IMR-90 (cell line): ENCODE data around the gene KAZN. TPM values are rescaled to one million over a fixed set of nuclear protein-coding genes. Genes with fewer than 3 reads are reported as not detected.

ENCODE experiments used
- ATAC-seq: fragments of 200-7000 bp; cut with Tn5 transposase; 2 replicates; pipeline ENCODE4 v1.9.1; 2020; ENCODE audit warnings: low read depth, mild to moderate bottlenecking, moderate library complexity
- BruUV-seq: library from RNA; stranded (reverse); fragments of 400-500 nt; replicated peaks from 2 replicates; lab custom pipeline; 2021; lab: Mats Ljungman, UMichigan
- CTCF ChIA-PET: fragments of 300-600 bp; formaldehyde crosslinking; extraction: SDS; loops from one replicate; lab custom pipeline; 2021; ENCODE audit warnings: antibody characterized with exemption; lab: Yijun Ruan, JAX
- POLR2A ChIA-PET: fragments of 300-600 bp; sonication (Branson Sonifier 250); formaldehyde crosslinking; loops from one replicate; lab custom pipeline; 2022; ENCODE audit warnings: antibody characterized with exemption; ENCODE audit not compliant: unreplicated experiment; lab: Charles Lee
- DNase-seq: peaks from one replicate; pipeline ENCODE4 v3.0.0; 2013
- H2AFZ ChIP-seq: replicated peaks from 2 replicates; pipeline ENCODE3; 2013; ENCODE audit warnings: low read length, mild to moderate bottlenecking; ENCODE audit not compliant: poor library complexity
- H2AK5ac ChIP-seq: 2 replicates; pipeline ENCODE4 v1.6.1; 2013; ENCODE audit warnings: low read depth, low read length, inconsistent platforms
- H2AK9ac ChIP-seq: replicated peaks from 2 replicates; pipeline ENCODE3; 2013; ENCODE audit warnings: mild to moderate bottlenecking, low read depth, low read length, moderate library complexity; ENCODE audit not compliant: poor library complexity
- H2BK120ac ChIP-seq: 2 replicates; pipeline ENCODE4 v1.6.1; 2013; ENCODE audit warnings: low read depth, low read length, inconsistent platforms
- H2BK15ac ChIP-seq: 3 replicates; pipeline ENCODE4 v1.6.1; 2013; ENCODE audit warnings: low read depth, low read length, inconsistent platforms
- H2BK20ac ChIP-seq: 2 replicates; pipeline ENCODE4 v1.6.1; 2013; ENCODE audit warnings: low read depth, mild to moderate bottlenecking, inconsistent platforms, low read length, moderate library complexity
- H2BK5ac ChIP-seq: 2 replicates; pipeline ENCODE4 v1.6.1; 2013; ENCODE audit warnings: mild to moderate bottlenecking, low read depth, low read length, inconsistent platforms; ENCODE audit not compliant: poor library complexity, severe bottlenecking
- H3K14ac ChIP-seq: replicated peaks from 2 replicates; pipeline ENCODE4 v1.6.1; 2013; ENCODE audit warnings: low read depth, low read length, inconsistent platforms
- H3K18ac ChIP-seq: 2 replicates; pipeline ENCODE4 v1.6.1; 2013; ENCODE audit warnings: low read depth, low read length, control low read depth
- H3K23ac ChIP-seq: 2 replicates; pipeline ENCODE4 v1.6.1; 2013; ENCODE audit warnings: low read depth, low read length, inconsistent platforms
- H3K27ac ChIP-seq: 2 replicates; pipeline ENCODE4 v1.5.1; 2013; ENCODE audit warnings: mild to moderate bottlenecking, control low read depth, low read length; ENCODE audit not compliant: insufficient read depth
- H3K27me3 ChIP-seq: 2 replicates; pipeline ENCODE4 v1.6.1; 2013; ENCODE audit warnings: low read length; ENCODE audit not compliant: control insufficient read depth, insufficient read depth
- H3K36me3 ChIP-seq: 2 replicates; pipeline ENCODE4 v1.6.1; 2013; ENCODE audit warnings: low read length, mixed read lengths; ENCODE audit not compliant: control insufficient read depth, insufficient read depth
- H3K4ac ChIP-seq: 2 replicates; pipeline ENCODE4 v1.6.1; 2013; ENCODE audit warnings: low read depth, low read length, inconsistent platforms
- H3K4me1 ChIP-seq: 2 replicates; pipeline ENCODE4 v1.6.1; 2013; ENCODE audit warnings: low read length, mixed read lengths; ENCODE audit not compliant: control insufficient read depth, insufficient read depth
- H3K4me2 ChIP-seq: 2 replicates; pipeline ENCODE4 v1.6.1; 2013; ENCODE audit warnings: low read depth, mild to moderate bottlenecking, control low read depth, low read length, moderate library complexity
- H3K4me3 ChIP-seq: 2 replicates; pipeline ENCODE4 v1.5.1; 2013; ENCODE audit warnings: low read depth, mild to moderate bottlenecking, control low read depth, low read length, moderate library complexity; ENCODE audit not compliant: insufficient read depth
- H3K56ac ChIP-seq: 2 replicates; pipeline ENCODE4 v1.6.1; 2013; ENCODE audit warnings: low read length, inconsistent platforms; ENCODE audit not compliant: insufficient read depth; ENCODE audit errors: extremely low read depth
- H3K79me1 ChIP-seq, 2 experiments: 2 replicates each; pipeline ENCODE4 v1.6.1; 2013; ENCODE audit warnings: low read length in 2 of 2, inconsistent platforms in 1 of 2, low read depth in 1 of 2
- H3K9ac ChIP-seq: 2 replicates; pipeline ENCODE4 v1.6.1; 2013; ENCODE audit warnings: low read depth, low read length, control low read depth
- H3K9me1 ChIP-seq: 2 replicates; pipeline ENCODE4 v1.6.1; 2013; ENCODE audit warnings: low read length, inconsistent platforms; ENCODE audit not compliant: insufficient read depth
- H3K9me3 ChIP-seq: 2 replicates; pipeline ENCODE4 v1.6.1; 2013; ENCODE audit warnings: low read length; ENCODE audit not compliant: control insufficient read depth, insufficient read depth
- H4K20me1 ChIP-seq: 2 replicates; pipeline ENCODE4 v1.6.1; 2013; ENCODE audit warnings: low read length, inconsistent platforms; ENCODE audit not compliant: insufficient read depth
- H4K5ac ChIP-seq: 2 replicates; pipeline ENCODE4 v1.6.1; 2013; ENCODE audit warnings: mild to moderate bottlenecking, low read depth, low read length, control low read depth
- H4K8ac ChIP-seq, 2 experiments: 2 replicates each; pipeline ENCODE4 v1.6.1; 2013; ENCODE audit warnings: low read depth in 2 of 2, low read length in 2 of 2, control low read depth in 1 of 2, inconsistent platforms in 1 of 2
- H4K91ac ChIP-seq: 2 replicates; pipeline ENCODE4 v1.6.1; 2013; ENCODE audit warnings: low read depth, low read length, inconsistent platforms; ENCODE audit not compliant: insufficient read depth
- FOS ChIP-seq: fragments of 150-350 bp; IDR thresholded peaks from 2 replicates; pipeline ENCODE4 v1.6.1; 2016; ENCODE audit warnings: low read depth, low read length
- MAFK ChIP-seq: IDR thresholded peaks from 2 replicates; pipeline ENCODE4 v1.6.1; 2012; ENCODE audit warnings: low read depth, low read length, improper control_type of control experiment
- RAD21 ChIP-seq: IDR thresholded peaks from 2 replicates; pipeline ENCODE4 v1.6.1; 2012; ENCODE audit warnings: low read length, improper control_type of control experiment
- RCOR1 ChIP-seq: IDR thresholded peaks from 2 replicates; pipeline ENCODE4 v1.6.1; 2012; ENCODE audit warnings: mild to moderate bottlenecking, low read length, improper control_type of control experiment; ENCODE audit not compliant: insufficient replicate concordance
- RFX5 ChIP-seq: IDR thresholded peaks from 2 replicates; pipeline ENCODE4 v1.8.0; 2012; ENCODE audit warnings: low read depth, mild to moderate bottlenecking, low read length, moderate library complexity
- USF2 ChIP-seq: fragments of 150-350 bp; IDR thresholded peaks from 2 replicates; pipeline ENCODE4 v1.6.1; 2017; ENCODE audit warnings: mild to moderate bottlenecking, antibody characterized with exemption, low read length, low read depth
- WGBS, 2 experiments: methylation state at CpG; one replicate each; pipeline versions ENCODE4 v1.1.5 to v1.1.7; 2013; ENCODE audit warnings: missing lambda C conversion rate in 2 of 2; ENCODE audit not compliant: insufficient read length in 1 of 2; ENCODE audit errors: extremely low coverage in 2 of 2; 5-methylcytosine and 5-hydroxymethylcytosine counted together
- dilution Hi-C: fragments of 300-500 bp; cut with HindIII; formaldehyde crosslinking; loops from one replicate; pipeline ENCODE4 v1.14.3; 2018; ENCODE audit warnings: low sequenced_read_pairs; ENCODE audit not compliant: unreplicated experiment
- in situ Hi-C: fragments of 300-500 bp; cut with MboI; formaldehyde crosslinking; loops from 3 replicates; pipeline ENCODE4 v1.14.3; 2019; ENCODE audit warnings: low sequenced_read_pairs, inconsistent platforms, mixed read lengths
- intact Hi-C: fragments of 100-400 bp; cut with micrococcal nuclease; formaldehyde crosslinking; loops from 2 replicates; pipeline ENCODE4 v1.10.0; 2022
- polyA plus RNA-seq, 3 experiments: library from polyadenylated mRNA; depleted of rRNA; stranded (reverse); fragments of >200 nt; gene quantifications; 2 replicates each; pipeline ENCODE4 v1.2.3, GENCODE V29; 2012; ENCODE audit warnings: low replicate concordance in 1 of 3
- total RNA-seq: library from RNA; depleted of rRNA; stranded (reverse); fragments of >200 nt; gene quantifications from 2 replicates; pipeline ENCODE4 v1.2.3, GENCODE V29; 2012

The KAZN gene
- total and polyA plus RNA-seq, 2 of the 4 experiments (the other 2 are of a cell fraction): 5.2 to 10.5 TPM

DNA sequence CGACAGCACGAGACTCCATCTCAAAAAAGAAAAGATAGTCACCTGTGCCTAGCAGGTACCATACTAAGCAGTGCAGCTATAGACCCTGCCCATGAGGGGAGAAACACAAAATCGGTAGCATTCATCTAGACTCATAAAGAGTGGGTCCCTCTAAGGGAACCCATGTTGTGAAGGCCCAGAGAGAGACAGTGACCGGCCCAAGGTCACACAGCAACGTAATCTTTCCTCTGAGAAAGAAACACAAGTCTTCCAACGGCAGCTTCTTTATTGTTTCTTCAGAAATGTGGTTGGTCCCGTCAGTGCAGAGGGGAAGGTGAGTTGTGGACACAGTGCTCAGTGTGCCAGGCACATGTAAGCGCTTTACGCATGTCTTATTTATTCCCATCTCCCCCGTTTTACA lies 356.4 kb downstream of the KAZN start:
- dilution Hi-C loops (no loop called here), intact Hi-C loops (no loop called here), in situ Hi-C loops (no loop called here)
- H4K91ac ChIP-seq: no peak overlapping the region
- H3K14ac ChIP-seq: no peak overlapping the region
- DNase-seq (no peak), ATAC-seq (no peak)
- no peak overlapping the region for H2AFZ ChIP-seq
- no peaks in the 10 kb centered on the region for H3K27me3 ChIP-seq
- peaks cover 15% of the 10 kb centered on the region for H3K4me1 ChIP-seq
- H4K8ac ChIP-seq: no peak overlapping the region
- H3K9ac ChIP-seq: no peak overlapping the region
- CTCF ChIA-PET: no interaction called here
- no peak overlapping the region for H2AK9ac ChIP-seq
- H2BK15ac ChIP-seq: no peak overlapping the region
- H3K4me2 ChIP-seq: no peak overlapping the region
- 89% methylated on average over 1 of the region's 10 CpGs; no CpG with 5 or more reads in 1 of the 2 experiments for WGBS, 2 experiments
- POLR2A ChIA-PET: no interaction called here
- peaks cover 22% of the 10 kb centered on the region for H3K9me1 ChIP-seq
- H2BK120ac ChIP-seq: no peak overlapping the region
- H3K9me3 ChIP-seq: peaks cover 4% of the 10 kb centered on the region
- TF ChIP-seq USF2 (no peak), RCOR1 (no peak), FOS (no peak), MAFK (no peak), RAD21 (no peak), RFX5 (no peak)
- no TSS peak for BruUV-seq
- H3K4ac ChIP-seq: no peak overlapping the region
- H4K5ac ChIP-seq: no peak overlapping the region
- H3K18ac ChIP-seq: no peak overlapping the region
- H3K23ac ChIP-seq: no peak overlapping the region
- H2BK20ac ChIP-seq: no peak overlapping the region
- H3K4me3 ChIP-seq: no peak overlapping the region
- H3K27ac ChIP-seq: no peak overlapping the region
- H3K79me1 ChIP-seq: peaks cover 14 to 91% of the 10 kb centered on the region in 2 experiments
- H2AK5ac ChIP-seq: no peak overlapping the region
- peaks cover 24% of the 10 kb centered on the region for H4K20me1 ChIP-seq
- H3K36me3 ChIP-seq: peaks cover 9% of the 10 kb centered on the region; the same call in 1 of the 2 replicates
- H2BK5ac ChIP-seq: no peak overlapping the region
- H3K56ac ChIP-seq: no peak overlapping the region
